Gastrocnemius medialis (tissue), 4 donors: ENCODE data around the gene GRID1.

Experiments used
- CTCF ChIP-seq, 5 experiments: fragments of 450-650 bp in 3 of 5; fragments of 200-600 bp in 2 of 5; sonication (generic) in 2 of 5; IDR thresholded peaks in 4 of 5; conservative IDR thresholded peaks in 1 of 5; 1 replicate in 4 of 5; 2 replicates in 1 of 5; pipeline ENCODE4 v1.5.1; 2016 to 2019; ENCODE audit warnings: antibody characterized with exemption in 5 of 5, mild to moderate bottlenecking in 3 of 5, moderate library complexity in 3 of 5
- POLR2A ChIP-seq, 2 donors: fragments of 450-650 bp; IDR thresholded peaks; one replicate each; pipeline ENCODE4 v1.6.1; 2017; ENCODE audit warnings: antibody characterized with exemption in 2 of 2, mild to moderate bottlenecking in 2 of 2, moderate library complexity in 2 of 2

- TF ChIP-seq CTCF (IDR thresholded peaks at IDR 0.05 in 4 of 5, conservative IDR thresholded peaks at IDR 0.05 in 1 of 5) (no peak), POLR2A (IDR thresholded peaks at IDR 0.05) (no peak)
These were observed 787.7 kb downstream of the GRID1 start for GRCh38 chr10:85578860-85579259.
